Heart left ventricle (tissue), 13 donors: ENCODE measurements around the gene TENM3.

Experiments used
- POLR2A ChIP-seq, 2 donors: fragments of 450-650 bp; IDR thresholded peaks; one replicate each; pipeline ENCODE4 v1.6.1; 2017; ENCODE audit warnings: antibody characterized with exemption in 2 of 2, mild to moderate bottlenecking in 2 of 2, moderate library complexity in 2 of 2
- TF ChIP-seq, protein P1 (sequence below), 12 donors: fragments of 200-600 bp; sonication (generic) in 4 of 12; IDR thresholded peaks; one replicate each; pipeline versions ENCODE4 v1.5.0 to v1.8.0; 2018 to 2022; ENCODE audit warnings: antibody characterized with exemption in 12 of 12, mild to moderate bottlenecking in 5 of 12
- donor health status: ischemic (EF 13 %, LVEDD 7.1; RV severe dilation, severe dysfunction).
- donor health status: DM: no; HTN: yes; CAD: no.
- donor health status: DM: no; HTN: no; CAD: no.
- donor health status: ischemic (EF 25% LVEDD 6.9; RV normal size, moderate dysfunction).
- donor health status: ischemic (EF 25% LVEDD 5.7; RV mildly dilated, moderate dysfunction).
- donor health status: ischemic (EF 35%, LVEDD 5.7; RV mildly dilated, moderate dysfunction).
- donor health status: nonischemic (EF 11% LVEDD 7.7; RV severe dilation, severe dysfunction).
- donor health status: DM: yes; HTN: yes; CAD: no.
- donor health status: PGD.
- donor health status: ischemic (EF 29% LVEDD 5.4; RV normal size, mild dysfunction).
- donor health status: nonischemic (EF 23%, LVEDD 6.1; RV moderate dilation, normal function).

DNA sequence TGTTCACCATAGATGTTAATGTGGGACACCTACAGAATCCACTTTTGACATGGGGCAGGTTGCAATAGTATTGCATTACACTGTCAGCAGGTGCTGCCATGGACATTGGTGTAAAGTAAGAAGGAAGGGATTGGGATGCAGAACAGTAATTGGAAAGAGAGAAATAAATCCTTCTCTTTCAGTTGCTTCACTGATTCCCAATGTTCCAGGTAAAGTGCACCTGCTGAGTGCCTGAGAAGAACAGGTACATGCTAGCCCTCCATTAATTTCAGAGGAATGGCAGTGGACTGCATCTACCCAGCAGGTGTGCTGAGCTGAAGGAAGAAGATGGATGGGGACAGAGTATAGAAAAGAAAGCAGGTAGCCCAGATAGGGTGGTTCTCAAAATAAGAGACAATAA lies 248.5 kb downstream of the TENM3 start:
- TF ChIP-seq, protein P1, sequence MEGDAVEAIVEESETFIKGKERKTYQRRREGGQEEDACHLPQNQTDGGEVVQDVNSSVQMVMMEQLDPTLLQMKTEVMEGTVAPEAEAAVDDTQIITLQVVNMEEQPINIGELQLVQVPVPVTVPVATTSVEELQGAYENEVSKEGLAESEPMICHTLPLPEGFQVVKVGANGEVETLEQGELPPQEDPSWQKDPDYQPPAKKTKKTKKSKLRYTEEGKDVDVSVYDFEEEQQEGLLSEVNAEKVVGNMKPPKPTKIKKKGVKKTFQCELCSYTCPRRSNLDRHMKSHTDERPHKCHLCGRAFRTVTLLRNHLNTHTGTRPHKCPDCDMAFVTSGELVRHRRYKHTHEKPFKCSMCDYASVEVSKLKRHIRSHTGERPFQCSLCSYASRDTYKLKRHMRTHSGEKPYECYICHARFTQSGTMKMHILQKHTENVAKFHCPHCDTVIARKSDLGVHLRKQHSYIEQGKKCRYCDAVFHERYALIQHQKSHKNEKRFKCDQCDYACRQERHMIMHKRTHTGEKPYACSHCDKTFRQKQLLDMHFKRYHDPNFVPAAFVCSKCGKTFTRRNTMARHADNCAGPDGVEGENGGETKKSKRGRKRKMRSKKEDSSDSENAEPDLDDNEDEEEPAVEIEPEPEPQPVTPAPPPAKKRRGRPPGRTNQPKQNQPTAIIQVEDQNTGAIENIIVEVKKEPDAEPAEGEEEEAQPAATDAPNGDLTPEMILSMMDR (IDR thresholded peaks at IDR 0.05) = no peak
- no peak for TF ChIP-seq POLR2A (IDR thresholded peaks at IDR 0.05)
